ENCODE results near the gene PRG3.

Gene PRG3

DNA sequence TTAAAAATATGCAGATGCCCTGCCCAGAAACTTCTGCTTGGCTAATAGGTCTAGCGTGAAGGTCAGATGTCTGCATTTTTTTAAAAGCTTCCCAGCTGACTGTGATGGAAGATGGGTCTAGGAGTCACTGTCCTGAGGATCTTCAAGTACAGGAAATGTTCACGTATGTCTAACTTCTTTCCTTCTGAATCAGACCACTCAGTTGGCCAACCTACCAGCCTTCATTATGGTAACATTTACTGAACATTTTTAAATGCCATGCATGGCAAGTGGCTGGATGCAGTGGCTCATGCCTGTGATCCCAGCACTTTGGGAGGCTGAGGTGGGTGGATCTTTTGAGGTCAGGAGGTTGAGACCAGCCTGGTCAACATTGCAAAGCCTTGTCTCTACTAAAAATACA lies 10.6 kb upstream of the PRG3 start:
- in situ Hi-C loops (cut with MboI; ENCODE audit: low sequenced_read_pairs), result no loop called here

DNA sequence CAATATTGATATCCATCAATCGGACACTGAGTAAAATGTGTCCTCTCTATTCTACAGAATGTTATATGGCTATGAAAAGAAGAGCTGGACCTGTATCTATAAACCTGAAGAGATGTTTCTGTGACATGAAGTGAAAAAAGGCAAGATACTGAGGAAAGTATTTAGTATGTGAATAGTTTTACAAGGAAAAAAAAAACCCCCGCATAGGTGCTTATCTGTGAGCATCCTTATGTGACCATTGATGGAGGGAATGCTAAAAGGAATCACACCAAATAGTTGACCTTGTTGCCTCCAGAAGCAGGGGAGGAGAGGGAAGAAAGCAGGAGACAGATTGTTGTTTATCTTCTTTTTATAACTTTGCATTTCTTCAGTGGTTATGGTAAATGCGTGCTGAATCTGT lies 10.2 kb upstream of the PRG3 start:
- in situ Hi-C loops (cut with MboI; ENCODE audit: low sequenced_read_pairs), result no loop called here

DNA sequence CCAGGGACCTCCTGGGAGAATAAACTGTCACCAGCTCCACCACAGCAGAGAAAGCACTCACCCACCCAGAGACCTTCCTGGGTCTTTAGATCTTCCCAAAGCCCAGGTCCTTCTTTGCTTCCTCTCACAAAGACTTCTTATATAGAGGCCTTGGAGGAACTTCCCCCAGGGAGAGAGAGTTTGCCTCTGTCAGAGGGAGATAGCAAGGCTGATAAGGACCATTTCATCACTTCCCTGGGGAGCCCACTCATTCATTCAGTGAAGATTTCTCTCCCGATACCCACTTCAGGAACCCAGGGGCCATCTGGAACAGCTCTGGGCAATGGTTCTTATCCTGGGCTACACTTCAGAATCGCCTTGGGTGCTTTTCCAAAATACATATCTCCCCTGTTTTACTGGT lies 9.6 kb upstream of the PRG3 start, which contains the start of gene PRG2:
Gene PRG2 (minus strand): TSS at position 116 of the 400 bp plus-strand sequence. CDS start 706 bp downstream, outside the sequence.
- in situ Hi-C loops (cut with MboI; ENCODE audit: low sequenced_read_pairs), result no loop called here

DNA sequence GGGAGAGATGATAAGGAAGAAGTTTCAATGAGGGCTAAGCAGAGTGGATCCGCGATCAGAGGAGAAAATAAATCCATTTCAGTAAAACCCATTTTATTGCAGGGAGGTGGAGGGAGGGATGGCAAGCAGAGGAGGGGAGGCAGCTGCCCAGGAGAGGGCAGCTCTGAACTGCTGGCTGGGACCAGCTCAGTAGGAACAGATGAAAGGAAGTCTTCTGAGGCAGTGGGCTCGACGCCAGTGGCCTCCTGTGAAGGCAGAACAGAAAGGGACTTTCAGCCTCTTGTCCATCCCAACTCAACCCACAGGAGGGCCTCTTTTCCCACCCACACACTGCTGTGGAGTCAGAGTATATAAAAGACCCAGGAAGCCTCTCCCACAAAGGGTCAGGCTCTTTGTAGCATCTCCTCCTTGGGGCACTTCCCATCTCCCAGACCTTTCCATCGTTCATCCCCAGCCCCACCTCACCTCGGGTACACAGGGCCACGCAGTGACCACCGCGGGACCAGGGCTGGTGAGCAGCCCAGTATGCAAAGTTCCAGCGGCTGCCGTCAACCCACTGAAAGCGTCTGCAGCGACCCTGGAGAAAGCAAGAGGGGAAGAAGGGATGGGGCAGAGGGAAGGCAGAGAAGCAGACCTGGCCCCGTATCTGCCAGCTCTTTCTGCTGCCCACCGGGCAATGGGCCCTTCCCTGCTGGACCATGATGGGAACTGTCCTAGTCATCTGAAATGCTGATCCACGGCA lies 6.5 kb upstream of the PRG3 start:
- in situ Hi-C loops (cut with MboI; ENCODE audit: low sequenced_read_pairs), result no loop called here

DNA sequence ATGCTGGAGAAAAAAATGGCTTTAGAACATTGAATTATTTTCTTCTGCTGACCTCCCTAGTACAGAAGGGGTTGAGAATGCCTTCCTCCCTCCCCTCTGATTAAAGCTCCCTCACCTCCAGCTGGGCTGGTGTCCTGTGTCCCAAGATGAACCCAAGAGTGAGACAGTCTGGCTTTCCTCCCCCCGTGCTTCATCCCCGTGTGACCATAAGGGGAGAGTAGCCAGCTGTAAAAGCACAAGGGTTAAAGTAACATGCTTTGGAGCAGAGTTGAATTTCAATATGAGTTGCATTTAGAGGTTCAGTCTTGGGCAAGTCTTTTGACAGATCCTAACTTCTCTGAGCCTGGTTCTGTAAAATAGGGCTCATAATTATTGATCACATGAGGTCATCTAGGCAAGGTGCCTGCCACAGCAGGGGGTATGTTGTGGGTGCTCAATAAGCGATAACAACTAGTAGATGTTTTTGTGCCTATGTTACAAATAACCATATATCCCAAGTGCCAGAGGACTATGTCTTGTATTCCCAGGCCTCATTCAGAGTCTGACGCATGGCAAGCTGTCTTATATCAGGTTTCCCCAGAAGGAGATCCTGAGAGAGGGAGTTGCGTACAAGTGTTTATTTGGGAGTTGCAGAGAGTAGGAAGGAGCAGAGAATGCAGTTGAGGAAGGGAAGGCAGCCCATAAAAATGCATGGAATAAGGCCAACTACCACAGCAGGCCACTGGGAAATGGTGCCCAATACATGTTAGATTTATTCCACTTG lies 5.4 kb upstream of the PRG3 start:
- in situ Hi-C loops (cut with MboI; ENCODE audit: low sequenced_read_pairs), result no loop called here

DNA sequence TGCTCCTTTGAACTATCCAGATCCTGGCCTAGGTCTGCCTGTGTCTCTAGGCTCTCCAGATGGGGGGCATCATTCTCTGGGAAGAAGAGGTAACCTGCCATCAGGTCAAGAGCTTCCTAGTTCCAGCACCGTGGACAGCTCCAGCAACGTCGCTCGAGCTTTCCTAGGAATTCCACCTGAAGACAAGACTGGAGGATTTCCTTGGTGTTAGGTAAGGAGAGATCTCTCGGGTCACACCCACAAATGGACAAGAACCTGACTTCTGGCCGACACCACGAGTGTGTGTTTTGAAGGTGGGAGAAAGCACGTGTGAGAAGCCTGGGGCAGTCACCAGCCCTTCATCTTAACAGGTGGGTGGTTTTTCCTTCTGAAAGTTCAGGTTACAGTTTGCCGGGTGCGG lies 1.2 kb downstream of the PRG3 start:
- in situ Hi-C loops (cut with MboI; ENCODE audit: low sequenced_read_pairs), result no loop called here

DNA sequence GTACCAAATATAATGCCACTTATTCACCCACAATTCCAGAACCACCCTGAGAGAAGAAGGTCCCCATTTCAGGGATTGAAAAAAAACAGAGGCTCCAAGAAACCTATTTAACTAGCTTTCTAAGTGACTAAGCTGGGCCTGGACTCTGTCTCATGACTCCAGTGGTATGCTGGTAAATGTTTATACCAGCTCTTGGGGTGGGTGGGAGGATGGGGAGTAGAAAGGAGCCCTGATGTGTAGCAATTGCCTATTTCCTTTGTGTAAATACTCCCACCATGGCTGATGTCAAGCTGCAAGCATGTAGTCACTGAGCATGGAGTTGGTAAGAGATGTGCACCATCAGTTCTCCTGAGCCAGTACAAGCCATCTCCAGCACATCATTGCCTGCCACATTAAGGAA lies 2.8 kb downstream of the PRG3 start:
- in situ Hi-C loops (cut with MboI; ENCODE audit: low sequenced_read_pairs), result no loop called here

DNA sequence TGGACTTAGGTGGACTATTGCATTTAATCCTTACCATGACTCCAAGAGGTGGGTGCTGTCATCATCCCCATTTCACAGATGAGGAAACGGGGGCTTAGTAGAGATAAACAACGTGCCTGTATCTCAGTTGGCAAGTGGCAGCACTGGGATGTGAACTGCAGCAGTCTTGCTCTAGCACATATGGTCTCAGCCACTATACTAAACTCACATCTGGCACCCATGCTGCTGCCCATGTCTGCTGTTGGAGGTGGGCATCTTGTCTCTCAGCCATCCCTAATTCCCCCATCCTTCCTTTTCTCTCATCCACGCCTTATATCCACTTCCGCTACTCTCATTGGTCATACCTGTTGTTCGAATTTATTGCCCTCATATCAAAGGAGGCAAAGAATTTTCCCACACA lies 3.8 kb downstream of the PRG3 start:
- in situ Hi-C loops (cut with MboI; ENCODE audit: low sequenced_read_pairs), result no loop called here

DNA sequence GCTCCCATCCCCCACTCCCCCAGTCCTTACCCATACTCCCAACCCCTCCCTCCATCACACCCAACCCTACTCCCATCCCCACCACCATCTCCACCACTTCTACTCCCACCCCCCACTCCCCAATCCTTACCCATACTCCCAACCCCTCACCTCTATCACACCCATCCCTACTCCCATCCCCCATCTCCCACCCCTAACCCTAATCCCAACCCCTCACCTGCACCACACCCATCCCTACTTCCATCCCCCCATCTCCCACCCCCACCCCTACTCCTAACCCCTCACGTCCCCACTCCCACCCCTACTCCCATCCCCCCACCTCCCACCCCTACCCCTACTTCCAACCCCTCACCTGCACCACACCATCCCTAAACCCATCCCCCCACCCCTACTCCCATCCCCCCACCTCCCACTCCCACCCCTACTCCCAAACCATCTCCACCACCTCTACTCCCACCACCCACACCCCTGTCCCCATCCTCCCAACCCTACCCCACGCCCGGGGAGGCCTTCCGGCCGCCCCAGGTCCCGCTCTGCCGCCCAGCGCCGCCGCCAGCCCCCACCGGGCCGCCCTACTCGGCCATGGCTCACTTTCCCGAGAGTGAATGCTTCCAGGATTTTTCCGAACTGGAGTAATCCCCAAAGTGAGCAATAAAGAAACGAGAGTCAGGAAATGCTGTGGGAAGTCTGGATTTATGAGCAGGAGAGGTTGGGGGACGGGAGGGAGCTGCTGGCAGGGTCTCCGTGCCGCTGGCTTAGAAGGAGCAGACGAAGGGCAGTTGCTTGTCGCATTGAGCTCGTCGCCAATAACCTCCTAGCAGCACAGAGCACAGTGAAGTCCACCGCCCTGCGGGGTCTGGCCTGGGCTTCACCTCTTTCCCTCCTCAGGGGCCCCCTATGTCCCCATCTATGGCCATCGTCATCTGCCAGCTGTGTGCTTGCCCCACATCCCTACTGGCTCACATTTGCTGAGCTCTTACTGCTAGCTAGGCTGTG lies 4.6 kb downstream of the PRG3 start:
- in situ Hi-C loops (cut with MboI; ENCODE audit: low sequenced_read_pairs), result no loop called here

DNA sequence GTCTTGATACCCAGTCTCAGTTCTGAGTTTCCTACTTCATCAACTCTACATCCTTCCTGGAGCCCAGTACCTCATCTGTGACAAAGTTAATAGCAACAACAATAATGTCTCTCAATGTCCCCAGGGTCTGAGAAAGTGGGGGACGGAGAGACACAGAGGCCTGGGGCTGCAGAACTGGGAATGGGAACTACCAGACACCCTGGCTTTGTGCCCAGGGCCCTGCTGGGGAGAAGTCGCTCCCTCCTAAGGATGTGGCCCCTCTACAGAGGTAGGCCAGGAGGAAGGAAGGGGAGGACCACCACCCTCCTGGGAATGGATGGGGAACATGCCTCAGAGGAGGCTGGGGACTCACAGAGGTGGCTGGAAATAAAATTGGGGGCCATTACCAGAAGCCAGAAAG lies 5.5 kb downstream of the PRG3 start:
- in situ Hi-C loops (cut with MboI; ENCODE audit: low sequenced_read_pairs), result no loop called here

DNA sequence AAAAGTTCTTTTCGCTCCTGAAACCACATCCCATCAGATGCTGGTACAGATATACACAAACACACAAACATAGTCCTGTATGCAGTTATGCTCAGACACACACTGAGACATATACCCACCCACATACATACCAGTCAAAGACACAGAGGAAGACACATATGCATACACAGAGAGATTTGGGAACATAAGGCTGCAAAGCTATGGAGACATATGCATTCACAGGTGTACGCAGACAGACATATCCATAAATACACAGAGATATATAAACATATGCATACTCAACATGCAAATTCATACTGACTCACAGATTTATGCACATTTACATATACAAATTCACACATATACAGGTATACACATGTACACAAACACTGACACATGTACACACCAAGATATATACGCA lies 6.0 kb downstream of the PRG3 start:
- in situ Hi-C loops (cut with MboI; ENCODE audit: low sequenced_read_pairs), result no loop called here

DNA sequence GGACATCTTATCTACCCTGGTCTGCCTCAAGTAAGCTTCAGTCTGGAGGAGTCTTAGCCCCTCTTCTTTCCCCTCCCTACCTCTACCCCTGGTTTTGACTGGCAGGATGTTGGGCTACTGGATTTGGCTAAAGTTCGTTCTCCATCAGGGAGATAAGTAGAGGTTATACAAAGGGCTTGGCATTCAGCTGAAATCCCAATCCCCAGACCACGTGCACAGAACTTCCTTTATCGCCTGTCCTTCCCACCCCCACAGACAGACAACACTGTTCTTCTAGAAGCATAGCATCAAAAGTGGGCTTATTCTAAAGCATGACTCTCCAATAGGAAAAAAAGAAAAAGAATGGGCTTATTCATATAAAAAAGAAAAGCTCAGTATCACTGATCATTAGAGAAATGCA lies 7.8 kb downstream of the PRG3 start:
- in situ Hi-C loops (cut with MboI; ENCODE audit: low sequenced_read_pairs), result no loop called here

DNA sequence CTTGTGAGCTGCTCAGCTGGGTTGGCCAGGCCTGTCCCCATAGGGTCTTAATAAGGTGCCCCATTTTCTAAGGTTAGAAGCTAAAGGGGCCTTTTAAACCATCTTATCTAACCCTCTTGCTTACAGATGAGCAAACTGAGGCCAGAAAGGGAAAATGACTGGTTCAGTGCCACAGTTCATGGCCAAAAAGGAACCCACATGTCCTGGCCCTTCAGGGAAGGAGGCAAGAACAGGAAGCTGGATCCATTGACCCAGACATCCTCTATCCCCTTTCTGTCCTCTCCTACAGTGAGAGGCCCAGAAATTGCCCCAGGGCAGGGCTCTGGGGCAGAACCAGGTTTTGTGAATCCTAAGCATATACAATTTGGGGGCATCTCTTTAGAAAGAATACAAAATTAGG lies 10.0 kb downstream of the PRG3 start:
- in situ Hi-C loops (cut with MboI; ENCODE audit: low sequenced_read_pairs), result no loop called here

DNA sequence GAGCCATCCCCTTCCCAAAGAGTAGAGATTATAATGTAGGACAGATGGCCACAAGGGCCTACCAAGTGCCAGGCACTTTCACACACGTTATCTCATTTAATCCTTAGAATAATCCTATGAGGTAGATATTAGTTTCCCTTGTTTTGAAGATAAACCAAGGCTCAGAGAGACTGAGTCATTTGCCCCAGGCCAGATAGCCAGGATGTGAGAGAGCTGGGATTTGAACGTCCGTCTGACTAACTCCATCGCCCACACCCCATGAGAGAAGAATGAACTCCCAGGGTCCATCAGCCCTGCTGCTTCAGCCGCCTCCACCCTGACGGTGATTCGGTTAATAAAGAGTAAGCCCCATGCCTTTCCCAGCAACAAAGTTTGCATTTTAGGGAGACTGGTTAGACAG lies 10.7 kb downstream of the PRG3 start:
- in situ Hi-C loops (cut with MboI; ENCODE audit: low sequenced_read_pairs), result no loop called here

DNA sequence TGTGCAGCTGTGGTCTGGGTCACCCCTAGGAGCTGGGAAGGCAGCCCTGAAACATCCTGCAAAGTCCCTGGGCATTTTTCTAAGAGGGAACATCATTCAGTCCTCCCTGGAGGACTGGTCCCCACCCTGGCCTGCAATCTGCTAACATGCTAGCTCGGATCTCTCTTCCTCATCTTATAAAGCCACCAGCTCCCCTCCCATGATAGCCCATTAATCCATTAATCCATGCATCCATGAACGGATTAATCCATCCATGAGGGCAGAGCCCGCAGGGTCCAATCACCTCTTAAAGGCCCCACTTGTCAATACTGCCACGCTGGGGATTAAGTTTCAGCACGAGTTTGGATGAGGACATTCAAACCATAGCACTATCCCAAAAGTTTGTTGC lies 12.1 kb downstream of the PRG3 start:
- in situ Hi-C loops (cut with MboI; ENCODE audit: low sequenced_read_pairs), result no loop called here

DNA sequence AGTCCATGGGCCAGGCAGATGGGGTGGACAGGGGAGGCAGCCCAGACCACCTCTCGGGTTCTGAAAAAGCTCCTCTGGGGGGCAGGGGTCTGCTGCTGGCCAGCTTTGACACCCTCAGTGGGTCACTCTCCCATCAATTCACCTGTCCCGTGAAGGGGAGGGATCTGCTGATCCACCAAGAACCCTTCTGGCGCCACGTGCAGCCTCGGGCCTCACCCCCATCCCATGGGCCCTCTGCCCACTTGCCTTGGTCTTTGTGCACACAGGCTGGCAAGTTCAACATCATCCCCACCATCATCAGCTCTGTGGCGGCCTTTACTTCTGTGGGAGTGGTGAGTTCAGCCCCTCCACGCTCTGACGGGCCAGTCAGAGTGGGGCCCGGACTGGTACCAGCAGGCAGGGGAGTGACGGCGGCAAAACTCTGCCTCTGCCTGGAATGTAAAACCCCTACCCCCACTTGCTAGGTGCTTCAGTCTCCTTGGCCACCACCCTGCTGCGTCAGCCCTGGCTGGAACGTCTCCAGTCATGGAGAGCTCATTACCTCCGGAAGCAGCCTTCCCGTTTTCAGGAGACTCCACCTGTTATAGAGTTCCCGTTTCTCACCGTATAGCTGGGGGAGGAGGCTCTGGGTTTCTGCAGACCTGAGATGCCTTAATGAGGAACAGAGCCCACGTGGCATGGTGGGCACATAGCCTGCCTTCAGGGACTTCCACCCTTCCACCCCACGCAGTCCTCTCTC lies 12.7 kb downstream of the PRG3 start:
- in situ Hi-C loops (cut with MboI; ENCODE audit: low sequenced_read_pairs), result no loop called here

DNA sequence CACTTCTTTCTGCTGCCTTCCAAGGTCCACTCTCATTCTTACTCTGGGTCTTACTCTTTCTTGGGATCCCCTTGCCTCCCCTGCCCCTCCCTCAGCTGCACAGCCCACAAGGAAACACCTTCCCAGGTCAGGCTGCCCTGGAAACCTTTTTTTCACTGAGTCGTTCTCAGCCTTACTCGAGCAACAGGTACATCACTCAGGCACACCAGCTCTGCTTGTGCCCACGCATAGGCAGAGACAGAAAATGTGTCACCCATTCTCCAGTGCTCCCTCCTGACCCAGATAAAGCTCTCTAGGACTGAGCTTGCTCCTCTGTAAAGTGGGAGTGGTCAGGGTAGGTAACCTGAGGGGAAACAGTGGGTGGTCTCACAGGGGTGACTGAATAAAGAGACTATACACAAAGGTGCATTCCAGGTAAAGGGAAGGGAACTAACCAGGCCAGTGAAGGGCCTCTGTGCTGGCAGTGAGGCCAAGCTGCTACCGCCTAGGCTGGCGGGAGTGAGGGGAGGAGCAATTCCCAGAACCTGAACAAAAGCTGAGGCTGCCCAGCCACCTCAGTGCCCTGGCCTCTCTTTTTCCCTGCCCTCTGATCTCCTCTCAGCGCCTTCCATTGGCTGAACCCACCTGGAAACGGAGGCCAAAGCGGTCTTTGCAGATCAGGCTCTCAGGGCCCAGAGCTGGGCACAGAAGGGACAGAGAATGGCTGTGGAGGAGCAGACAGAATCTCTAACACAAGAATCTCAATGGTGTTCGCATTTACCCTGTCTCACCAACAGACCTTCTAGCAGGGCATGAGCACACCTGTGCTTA lies 15.9 kb downstream of the PRG3 start:
- in situ Hi-C loops (cut with MboI; ENCODE audit: low sequenced_read_pairs), result no loop called here

DNA sequence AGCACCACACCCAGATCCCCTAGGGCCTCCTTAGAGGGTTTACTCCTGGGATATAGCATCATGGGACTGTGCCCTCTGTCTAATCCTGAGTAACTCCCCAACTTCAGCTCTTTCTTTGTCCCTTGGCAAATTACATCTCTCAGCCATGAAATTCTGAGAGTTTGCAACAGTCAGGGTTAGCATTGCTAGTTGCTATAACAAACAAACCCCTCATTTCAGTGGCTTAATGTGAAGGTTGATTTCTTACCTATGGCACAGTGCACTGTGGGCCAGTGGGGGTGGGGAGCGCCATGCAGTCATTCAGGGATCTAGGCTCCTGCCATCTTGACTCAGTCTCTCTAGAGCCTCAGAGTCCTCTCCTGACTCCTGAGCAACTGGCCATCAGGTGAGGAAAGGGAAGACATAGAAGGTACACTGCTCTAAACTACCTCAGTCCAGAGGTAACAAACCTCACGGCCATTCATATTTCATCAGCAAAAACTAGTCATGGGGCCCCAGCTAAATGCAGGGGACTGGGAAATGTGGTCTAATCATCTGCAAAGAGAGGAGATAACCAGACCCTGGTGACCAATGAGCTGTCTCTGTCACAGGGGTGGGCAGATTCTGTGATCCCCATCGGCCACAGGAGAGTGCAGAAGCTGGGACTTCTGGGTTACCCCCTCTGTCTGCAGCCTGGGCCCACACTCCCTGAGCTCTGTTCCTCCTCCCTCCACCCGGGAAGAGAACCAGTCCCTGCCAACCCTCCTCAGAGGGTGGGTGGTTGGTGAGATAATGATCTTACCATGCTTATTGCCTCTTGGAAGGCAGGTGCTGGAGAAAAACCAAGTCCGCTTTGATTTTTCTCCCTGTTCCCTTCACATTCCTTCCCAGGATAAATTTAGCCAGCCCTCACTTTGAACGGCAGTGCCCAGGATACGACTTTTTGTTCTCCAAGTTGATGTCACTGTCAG lies 17.5 kb downstream of the PRG3 start:
- in situ Hi-C loops (cut with MboI; ENCODE audit: low sequenced_read_pairs), result no loop called here

DNA sequence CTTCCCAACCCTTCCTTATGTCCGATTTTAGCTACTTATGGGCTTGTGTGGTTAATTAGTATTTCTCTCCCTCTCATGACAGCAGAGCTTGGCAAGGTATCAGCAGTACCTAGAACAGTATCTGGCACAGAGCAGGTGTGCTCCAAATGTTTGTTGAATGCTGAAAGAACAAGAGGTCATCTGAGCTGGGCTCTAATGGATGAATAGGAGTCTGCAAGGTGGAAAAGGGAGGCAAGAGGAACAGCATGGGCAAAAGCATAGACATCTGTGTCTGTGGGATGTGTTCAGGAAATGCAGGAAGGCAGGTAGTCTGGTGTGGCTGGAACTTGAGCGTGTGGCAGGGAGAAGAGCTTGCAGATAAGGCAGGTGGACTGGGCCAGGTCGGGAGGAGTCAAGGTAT lies 19.0 kb downstream of the PRG3 start:
- in situ Hi-C loops (cut with MboI; ENCODE audit: low sequenced_read_pairs), result no loop called here
